Gastrocnemius medialis (tissue), 4 donors: ENCODE results near the gene UPF3A.

Source experiments
- POLR2A ChIP-seq, 2 donors: fragments of 450-650 bp; IDR thresholded peaks; one replicate each; pipeline ENCODE4 v1.6.1; 2017; ENCODE audit warnings: antibody characterized with exemption in 2 of 2, mild to moderate bottlenecking in 2 of 2, moderate library complexity in 2 of 2
- TF ChIP-seq, protein P1 (sequence below), 5 experiments: fragments of 450-650 bp in 3 of 5; fragments of 200-600 bp in 2 of 5; sonication (generic) in 2 of 5; IDR thresholded peaks in 4 of 5; conservative IDR thresholded peaks in 1 of 5; 1 replicate in 4 of 5; 2 replicates in 1 of 5; pipeline ENCODE4 v1.5.1; 2016 to 2019; ENCODE audit warnings: antibody characterized with exemption in 5 of 5, mild to moderate bottlenecking in 3 of 5, moderate library complexity in 3 of 5

DNA sequence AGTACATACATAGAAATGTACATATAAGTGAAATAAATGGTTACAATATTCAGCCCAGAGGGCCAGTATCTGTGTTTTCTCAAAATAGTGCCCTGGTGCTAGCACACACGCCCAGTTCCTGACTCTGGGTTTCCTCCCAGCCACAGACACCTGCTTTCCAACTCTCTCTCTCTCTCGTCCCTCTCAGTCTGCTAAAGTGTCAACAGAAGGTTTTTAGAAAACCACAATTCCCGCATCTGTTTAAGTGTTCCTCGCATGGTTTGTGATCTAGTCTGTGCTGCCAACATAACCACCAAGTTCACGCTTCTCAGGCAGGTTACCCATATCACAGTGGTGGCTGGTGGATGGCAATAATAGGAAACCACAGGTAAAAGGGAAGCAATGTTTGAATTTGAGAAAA, 17.8 kb upstream of the UPF3A start:
- TF ChIP-seq, protein P1, sequence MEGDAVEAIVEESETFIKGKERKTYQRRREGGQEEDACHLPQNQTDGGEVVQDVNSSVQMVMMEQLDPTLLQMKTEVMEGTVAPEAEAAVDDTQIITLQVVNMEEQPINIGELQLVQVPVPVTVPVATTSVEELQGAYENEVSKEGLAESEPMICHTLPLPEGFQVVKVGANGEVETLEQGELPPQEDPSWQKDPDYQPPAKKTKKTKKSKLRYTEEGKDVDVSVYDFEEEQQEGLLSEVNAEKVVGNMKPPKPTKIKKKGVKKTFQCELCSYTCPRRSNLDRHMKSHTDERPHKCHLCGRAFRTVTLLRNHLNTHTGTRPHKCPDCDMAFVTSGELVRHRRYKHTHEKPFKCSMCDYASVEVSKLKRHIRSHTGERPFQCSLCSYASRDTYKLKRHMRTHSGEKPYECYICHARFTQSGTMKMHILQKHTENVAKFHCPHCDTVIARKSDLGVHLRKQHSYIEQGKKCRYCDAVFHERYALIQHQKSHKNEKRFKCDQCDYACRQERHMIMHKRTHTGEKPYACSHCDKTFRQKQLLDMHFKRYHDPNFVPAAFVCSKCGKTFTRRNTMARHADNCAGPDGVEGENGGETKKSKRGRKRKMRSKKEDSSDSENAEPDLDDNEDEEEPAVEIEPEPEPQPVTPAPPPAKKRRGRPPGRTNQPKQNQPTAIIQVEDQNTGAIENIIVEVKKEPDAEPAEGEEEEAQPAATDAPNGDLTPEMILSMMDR (IDR thresholded peaks at IDR 0.05 in 4 of 5, conservative IDR thresholded peaks at IDR 0.05 in 1 of 5) = no peak
- TF ChIP-seq POLR2A (IDR thresholded peaks at IDR 0.05) = no peak
